ENCODE data around the gene ARL1. TPM values are rescaled to one million over a fixed set of nuclear protein-coding genes. Genes with fewer than 3 reads are reported as not detected.

ARL1 gene
- total RNA-seq = 43.8 and 68.0 TPM in 2 replicates

GRCh38 chr12:101407436-101408345, at the start of gene ARL1:
ARL1 (minus strand) TSS chr12:101407772; CDS start chr12:101407645, 127 bp downstream.

Other genes starting within 250 kb of the ARL1 start
- not detected in 2 replicates for gene SLC5A8, start 197.5 kb downstream of the ARL1 start, total RNA-seq
- gene UTP20, start 127.7 kb downstream of the ARL1 start, total RNA-seq = 20.7 and 23.3 TPM in 2 replicates
- gene SPIC, start 67.6 kb upstream of the ARL1 start, total RNA-seq = not detected in 2 replicates
- not detected in 2 replicates for gene MYBPC1, start 187.2 kb upstream of the ARL1 start, total RNA-seq

All from mammary microvascular endothelial cell (primary cell).